ENCODE measurements around the gene MPHOSPH10.
"Not testable (repeated sequence)": the region's sequence is repeated elsewhere in the genome, so short reads cannot be mapped to it uniquely, and the experiment has no call there.

MPHOSPH10 gene, protein sequence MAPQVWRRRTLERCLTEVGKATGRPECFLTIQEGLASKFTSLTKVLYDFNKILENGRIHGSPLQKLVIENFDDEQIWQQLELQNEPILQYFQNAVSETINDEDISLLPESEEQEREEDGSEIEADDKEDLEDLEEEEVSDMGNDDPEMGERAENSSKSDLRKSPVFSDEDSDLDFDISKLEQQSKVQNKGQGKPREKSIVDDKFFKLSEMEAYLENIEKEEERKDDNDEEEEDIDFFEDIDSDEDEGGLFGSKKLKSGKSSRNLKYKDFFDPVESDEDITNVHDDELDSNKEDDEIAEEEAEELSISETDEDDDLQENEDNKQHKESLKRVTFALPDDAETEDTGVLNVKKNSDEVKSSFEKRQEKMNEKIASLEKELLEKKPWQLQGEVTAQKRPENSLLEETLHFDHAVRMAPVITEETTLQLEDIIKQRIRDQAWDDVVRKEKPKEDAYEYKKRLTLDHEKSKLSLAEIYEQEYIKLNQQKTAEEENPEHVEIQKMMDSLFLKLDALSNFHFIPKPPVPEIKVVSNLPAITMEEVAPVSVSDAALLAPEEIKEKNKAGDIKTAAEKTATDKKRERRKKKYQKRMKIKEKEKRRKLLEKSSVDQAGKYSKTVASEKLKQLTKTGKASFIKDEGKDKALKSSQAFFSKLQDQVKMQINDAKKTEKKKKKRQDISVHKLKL

DNA sequence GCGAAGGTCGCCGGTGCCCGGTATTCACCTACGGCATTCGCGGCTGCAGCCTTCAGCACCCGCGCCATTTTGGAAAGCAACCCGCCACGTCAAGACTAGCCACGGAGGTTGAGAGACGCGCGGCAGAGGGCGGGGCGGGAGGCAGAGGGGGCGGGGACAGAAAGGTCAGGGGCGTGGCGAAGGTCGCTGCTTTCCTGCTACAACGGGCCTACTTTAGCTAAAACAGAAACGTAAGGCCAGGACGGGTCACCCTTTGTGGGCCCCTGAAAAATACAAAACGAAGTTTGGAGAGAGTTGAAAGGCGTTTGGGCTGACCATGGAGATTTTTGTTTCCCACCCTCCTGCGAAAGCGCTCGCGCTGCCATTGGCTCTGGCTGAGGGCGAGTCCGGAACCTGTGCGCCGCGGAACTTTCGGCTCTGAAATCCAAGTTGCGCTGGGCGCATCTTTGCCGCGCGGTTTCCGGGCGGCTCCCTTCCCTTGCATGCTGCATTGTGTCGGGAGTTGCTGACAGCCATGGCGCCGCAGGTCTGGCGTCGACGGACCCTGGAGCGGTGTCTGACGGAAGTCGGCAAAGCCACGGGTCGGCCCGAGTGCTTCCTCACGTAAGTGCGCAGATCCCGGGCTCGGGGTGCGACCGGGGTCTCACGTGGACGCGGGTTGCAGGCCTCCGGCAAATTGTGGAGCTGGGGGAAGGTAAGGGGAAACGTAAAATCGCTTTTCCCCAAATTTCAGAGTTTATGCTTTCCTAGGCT lies at the start of gene MPHOSPH10, which contains the start of gene MCEE:
Gene MPHOSPH10 (plus strand): TSS at position 483 of the 753 bp plus-strand sequence. CDS start 32 bp downstream, at position 515.
Gene MCEE (minus strand): TSS at position 78 of the 753 bp plus-strand sequence. CDS start 10 bp downstream, at position 68.
- Histone ChIP-seq H3F3A (ENCODE audit: low read depth) (no peaks in the 10 kb centered on the region), H3K36me3 (ENCODE audit: insufficient read depth, low read length) (peaks cover 13% of the 10 kb centered on the region), H2AFZ (ENCODE audit: low read length) (peak within 1 kb of the TSS; percentile 99), H3K4me1 (ENCODE audit: insufficient read depth, low read length, poor library complexity, severe bottlenecking) (peaks cover 46% of the 10 kb centered on the region), H3K27me3 (ENCODE audit: insufficient read depth, low read length, poor library complexity, severe bottlenecking) (no peaks in the 10 kb centered on the region), H3K9ac (ENCODE audit: low read depth, low read length, poor library complexity, severe bottlenecking) (peak within 1 kb of the TSS; percentile 98), H3K4me2 (ENCODE audit: low read depth, low read length, poor library complexity, severe bottlenecking) (peak within 1 kb of the TSS; percentile 93), H3K79me2 (ENCODE audit: insufficient read depth, low read length) (peaks cover 72% of the 10 kb centered on the region), H3K9me3 (ENCODE audit: insufficient read depth, low read depth, low read length) (no peaks in the 10 kb centered on the region), H4K20me1 (ENCODE audit: insufficient read depth, low read length, poor library complexity, severe bottlenecking) (peaks cover 25% of the 10 kb centered on the region), H3K4me3 (ENCODE audit: low read length, poor library complexity, severe bottlenecking) (peak within 1 kb of the TSS; percentile 99), H3K9me2 (replicated peaks; ENCODE audit: low read depth, low read length) (no peaks in the 10 kb centered on the region)
- TF ChIP-seq, protein P1, sequence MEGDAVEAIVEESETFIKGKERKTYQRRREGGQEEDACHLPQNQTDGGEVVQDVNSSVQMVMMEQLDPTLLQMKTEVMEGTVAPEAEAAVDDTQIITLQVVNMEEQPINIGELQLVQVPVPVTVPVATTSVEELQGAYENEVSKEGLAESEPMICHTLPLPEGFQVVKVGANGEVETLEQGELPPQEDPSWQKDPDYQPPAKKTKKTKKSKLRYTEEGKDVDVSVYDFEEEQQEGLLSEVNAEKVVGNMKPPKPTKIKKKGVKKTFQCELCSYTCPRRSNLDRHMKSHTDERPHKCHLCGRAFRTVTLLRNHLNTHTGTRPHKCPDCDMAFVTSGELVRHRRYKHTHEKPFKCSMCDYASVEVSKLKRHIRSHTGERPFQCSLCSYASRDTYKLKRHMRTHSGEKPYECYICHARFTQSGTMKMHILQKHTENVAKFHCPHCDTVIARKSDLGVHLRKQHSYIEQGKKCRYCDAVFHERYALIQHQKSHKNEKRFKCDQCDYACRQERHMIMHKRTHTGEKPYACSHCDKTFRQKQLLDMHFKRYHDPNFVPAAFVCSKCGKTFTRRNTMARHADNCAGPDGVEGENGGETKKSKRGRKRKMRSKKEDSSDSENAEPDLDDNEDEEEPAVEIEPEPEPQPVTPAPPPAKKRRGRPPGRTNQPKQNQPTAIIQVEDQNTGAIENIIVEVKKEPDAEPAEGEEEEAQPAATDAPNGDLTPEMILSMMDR (conservative IDR thresholded peaks at IDR 0.05; ENCODE audit: low read length) = no peak
- TF ChIP-seq EZH2phosphoT487 (IDR thresholded peaks at IDR 0.05; ENCODE audit: borderline replicate concordance) = no peak

DNA sequence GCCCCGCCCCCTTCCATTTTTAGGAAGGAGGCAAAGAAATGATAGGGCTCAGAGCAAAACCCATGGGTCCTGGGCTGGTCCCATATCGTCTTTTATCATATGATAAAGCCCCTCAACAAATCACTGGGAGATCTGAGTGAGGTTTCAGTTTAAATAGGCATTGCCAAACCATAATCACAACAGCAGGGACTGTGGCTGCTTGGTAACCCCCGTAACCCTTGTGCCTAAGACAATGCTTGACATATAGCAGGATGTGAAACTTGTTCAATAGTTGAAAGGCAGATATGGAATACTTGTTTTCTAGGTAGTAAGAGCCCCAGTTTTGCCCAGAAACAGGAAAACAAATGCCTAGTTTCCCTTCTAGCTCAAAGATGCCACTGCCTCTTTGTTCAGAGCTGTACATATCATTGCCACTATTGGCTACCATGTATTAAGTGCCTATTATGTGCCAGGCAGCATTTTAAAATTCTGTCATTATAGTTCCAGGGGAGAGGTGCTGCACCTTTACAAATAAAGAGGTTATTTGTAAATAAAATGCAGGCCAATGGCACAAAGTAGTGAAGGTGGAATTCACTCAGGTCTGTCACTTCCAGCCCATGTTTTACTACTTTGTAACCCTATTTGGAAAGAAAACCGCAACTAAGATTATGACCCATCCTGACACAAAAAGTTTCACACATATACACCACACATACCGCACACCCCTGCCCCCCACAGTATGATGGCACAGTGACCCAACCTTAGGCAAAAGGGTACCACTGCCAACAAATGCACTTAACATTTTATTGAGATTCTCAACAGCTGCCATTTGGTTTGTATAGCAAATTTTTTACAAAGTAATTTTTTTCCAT lies 47.8 kb upstream of the MPHOSPH10 start:
- Histone ChIP-seq H3K79me2 (ENCODE audit: insufficient read depth, low read length) (no peaks in the 10 kb centered on the region), H3K4me3 (ENCODE audit: low read length, poor library complexity, severe bottlenecking) (no peak overlapping the region), H3K4me1 (ENCODE audit: insufficient read depth, low read length, poor library complexity, severe bottlenecking) (no peaks in the 10 kb centered on the region), H3K27me3 (ENCODE audit: insufficient read depth, low read length, poor library complexity, severe bottlenecking) (no peaks in the 10 kb centered on the region), H3K9ac (ENCODE audit: low read depth, low read length, poor library complexity, severe bottlenecking) (no peak overlapping the region), H2AFZ (ENCODE audit: low read length) (no peak overlapping the region), H3F3A (ENCODE audit: low read depth) (no peaks in the 10 kb centered on the region), H3K9me2 (replicated peaks; ENCODE audit: low read depth, low read length) (no peaks in the 10 kb centered on the region), H4K20me1 (ENCODE audit: insufficient read depth, low read length, poor library complexity, severe bottlenecking) (no peaks in the 10 kb centered on the region), H3K9me3 (ENCODE audit: insufficient read depth, low read depth, low read length) (no peaks in the 10 kb centered on the region), H3K4me2 (ENCODE audit: low read depth, low read length, poor library complexity, severe bottlenecking) (no peak overlapping the region), H3K36me3 (ENCODE audit: insufficient read depth, low read length) (peaks cover 16% of the 10 kb centered on the region; the same call in 1 of the 2 replicates)
- TF ChIP-seq EZH2phosphoT487 (IDR thresholded peaks at IDR 0.05; ENCODE audit: borderline replicate concordance) = no peak
- TF ChIP-seq, protein P1 (conservative IDR thresholded peaks at IDR 0.05; ENCODE audit: low read length) = no peak

DNA sequence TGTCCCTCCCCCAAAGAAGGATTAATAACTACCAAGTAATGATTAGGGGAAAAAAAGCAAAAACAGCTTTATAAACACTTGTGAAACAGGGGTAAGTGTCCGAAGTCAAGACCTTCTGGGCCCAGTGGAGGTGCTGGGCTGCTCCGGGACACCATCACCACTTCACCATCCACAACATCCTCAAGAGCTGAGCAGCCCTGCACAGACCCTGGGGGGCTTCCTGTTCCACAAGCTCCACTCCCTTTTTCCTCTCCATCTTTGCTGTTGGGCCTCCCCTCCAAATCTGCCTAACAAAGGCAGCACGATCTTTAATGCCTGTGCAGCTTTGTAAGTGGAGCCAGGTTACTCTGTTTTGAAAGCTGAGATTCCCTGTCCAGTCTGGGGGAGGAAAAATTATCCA lies 47.1 kb upstream of the MPHOSPH10 start:
- H3K9me3 ChIP-seq (ENCODE audit: insufficient read depth, low read depth, low read length); H3F3A ChIP-seq (ENCODE audit: low read depth); H3K4me3 ChIP-seq (ENCODE audit: low read length, poor library complexity, severe bottlenecking); H3K9ac ChIP-seq (ENCODE audit: low read depth, low read length, poor library complexity, severe bottlenecking); H3K4me1 ChIP-seq (ENCODE audit: insufficient read depth, low read length, poor library complexity, severe bottlenecking); H3K9me2 ChIP-seq (replicated peaks; ENCODE audit: low read depth, low read length); H3K36me3 ChIP-seq (ENCODE audit: insufficient read depth, low read length); H4K20me1 ChIP-seq (ENCODE audit: insufficient read depth, low read length, poor library complexity, severe bottlenecking); H2AFZ ChIP-seq (ENCODE audit: low read length); H3K79me2 ChIP-seq (ENCODE audit: insufficient read depth, low read length); H3K27me3 ChIP-seq (ENCODE audit: insufficient read depth, low read length, poor library complexity, severe bottlenecking); H3K4me2 ChIP-seq (ENCODE audit: low read depth, low read length, poor library complexity, severe bottlenecking): not testable (repeated sequence)

DNA sequence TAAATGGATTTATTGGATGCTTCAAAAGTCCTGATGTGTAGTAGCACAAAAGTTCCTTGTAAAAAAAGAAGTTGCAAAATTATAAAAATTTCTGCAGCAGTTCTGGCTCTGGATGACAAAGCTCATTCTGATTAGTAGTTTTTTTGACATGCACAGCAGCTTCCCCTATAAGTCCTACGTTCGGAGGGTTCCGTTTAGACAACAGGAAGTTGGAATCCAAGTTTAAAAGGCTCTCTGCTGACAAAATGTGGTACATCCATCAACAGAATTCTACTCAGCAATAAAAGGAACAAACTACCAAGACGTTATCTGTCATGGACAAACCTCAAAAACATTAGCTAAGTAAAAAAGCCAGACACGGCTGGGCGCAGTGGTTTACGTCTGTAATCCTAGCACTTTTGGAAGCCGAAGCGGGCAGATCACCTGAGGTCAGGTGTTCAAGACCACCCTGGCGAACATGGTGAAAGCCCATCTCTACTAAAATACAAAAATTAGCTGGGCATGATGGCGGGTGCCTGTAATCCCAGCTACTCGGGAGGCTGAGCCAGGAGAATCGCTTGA lies 46.6 kb upstream of the MPHOSPH10 start:
- H3K9ac ChIP-seq (ENCODE audit: low read depth, low read length, poor library complexity, severe bottlenecking); H2AFZ ChIP-seq (ENCODE audit: low read length): not testable (repeated sequence)

More for the DNA sequence above, 46.6 kb upstream of the MPHOSPH10 start:
- not testable (repeated sequence) for H3K79me2 ChIP-seq (ENCODE audit: insufficient read depth, low read length); H4K20me1 ChIP-seq (ENCODE audit: insufficient read depth, low read length, poor library complexity, severe bottlenecking); H3K4me2 ChIP-seq (ENCODE audit: low read depth, low read length, poor library complexity, severe bottlenecking); H3K4me3 ChIP-seq (ENCODE audit: low read length, poor library complexity, severe bottlenecking); H3K27me3 ChIP-seq (ENCODE audit: insufficient read depth, low read length, poor library complexity, severe bottlenecking); H3F3A ChIP-seq (ENCODE audit: low read depth); H3K9me2 ChIP-seq (replicated peaks; ENCODE audit: low read depth, low read length); H3K36me3 ChIP-seq (ENCODE audit: insufficient read depth, low read length); H3K4me1 ChIP-seq (ENCODE audit: insufficient read depth, low read length, poor library complexity, severe bottlenecking); H3K9me3 ChIP-seq (ENCODE audit: insufficient read depth, low read depth, low read length)
